Erythroblast (primary cell): ENCODE results near the gene PPFIBP2.

Experiments used
- GATA1 ChIP-seq: IDR thresholded peaks from 2 replicates; pipeline ENCODE4 v1.6.1; 2011; ENCODE audit warnings: low read depth, mild to moderate bottlenecking, control low read depth, low read length, moderate library complexity
- POLR2A ChIP-seq: IDR thresholded peaks from 2 replicates; pipeline ENCODE4 v1.6.1; 2011; ENCODE audit warnings: mild to moderate bottlenecking, low read length

- TF ChIP-seq POLR2A: no peak
- TF ChIP-seq GATA1: no peak
These were observed 2.7 kb downstream of the PPFIBP2 start for GRCh38 chr11:7516475-7516874.
